GM19023 (cell line): ENCODE measurements around the gene ARHGAP40.

Experiments used
- ATAC-seq: cut with Tn5 transposase; IDR thresholded peaks from one replicate; pipeline ENCODE4 v1.9.1; 2021; ENCODE audit warnings: mild to moderate bottlenecking, moderate library complexity; ENCODE audit not compliant: unreplicated experiment

Gene ARHGAP40

GRCh38 chr20:38673725-38674091 lies 72.1 kb downstream of the ARHGAP40 start:
- no peak for ATAC-seq

GRCh38 chr20:38674092-38674764 lies 72.6 kb downstream of the ARHGAP40 start:
- peak; percentile 52 for ATAC-seq

GRCh38 chr20:38674765-38675133 lies 73.1 kb downstream of the ARHGAP40 start:
- no peak for ATAC-seq

- ATAC-seq, result no peak
Measured at GRCh38 chr20:38676576-38676975, 75.0 kb downstream of the ARHGAP40 start.

GRCh38 chr20:38680500-38681306 lies 79.1 kb downstream of the ARHGAP40 start:
- no peak for ATAC-seq

GRCh38 chr20:38685271-38685670 lies 83.7 kb downstream of the ARHGAP40 start:
- no peak for ATAC-seq

GRCh38 chr20:38685853-38686473 lies 84.4 kb downstream of the ARHGAP40 start:
- ATAC-seq, result no peak

DNA sequence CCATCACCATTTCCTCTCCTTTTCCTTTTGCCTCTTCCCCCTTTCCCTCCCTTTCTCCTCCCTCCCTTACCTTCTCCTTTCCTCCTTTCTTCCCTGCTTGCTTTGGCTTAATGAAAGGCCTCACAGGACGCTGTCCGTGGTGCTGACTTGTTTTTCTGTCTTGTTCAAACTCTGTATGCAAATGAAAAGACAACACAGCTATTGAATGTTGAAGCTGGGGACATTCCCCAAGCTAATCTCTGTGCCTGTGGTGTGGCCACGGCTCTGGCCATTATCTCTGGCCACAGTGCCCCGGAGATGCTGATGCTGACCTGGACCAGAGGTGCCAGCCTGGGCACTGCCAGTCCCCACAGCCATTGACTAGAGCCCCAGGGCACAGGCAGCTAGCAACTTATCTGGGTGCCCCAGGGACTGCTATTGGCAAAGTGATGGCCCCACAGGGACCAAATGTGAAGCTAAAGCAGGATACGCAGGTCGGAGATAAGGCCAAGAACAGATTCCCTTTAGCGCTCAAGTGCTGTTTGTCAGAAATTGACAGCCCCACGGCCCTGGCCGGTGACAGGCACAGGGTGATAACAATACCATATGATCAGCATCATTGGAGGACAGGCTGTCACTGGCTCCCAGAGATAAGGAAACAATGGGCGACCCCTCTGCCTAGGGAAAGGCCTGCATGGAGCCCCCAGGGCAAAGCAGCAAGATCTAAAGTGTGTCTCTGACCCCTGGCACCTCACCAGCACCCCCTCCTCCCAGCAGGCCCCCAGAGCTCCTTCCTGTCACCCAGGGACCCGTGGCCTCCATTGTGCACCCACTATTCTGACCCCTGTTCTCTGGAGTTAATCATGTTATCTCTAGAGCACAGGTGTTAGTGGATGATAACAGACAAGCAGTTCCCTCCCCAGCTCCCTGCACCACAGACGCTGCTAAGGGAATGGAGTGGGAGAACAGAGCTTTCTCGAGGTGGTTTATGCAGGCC lies 91.1 kb downstream of the ARHGAP40 start:
- ATAC-seq, result no peak

GRCh38 chr20:38697306-38697705 lies 95.7 kb downstream of the ARHGAP40 start:
- no peak for ATAC-seq

DNA sequence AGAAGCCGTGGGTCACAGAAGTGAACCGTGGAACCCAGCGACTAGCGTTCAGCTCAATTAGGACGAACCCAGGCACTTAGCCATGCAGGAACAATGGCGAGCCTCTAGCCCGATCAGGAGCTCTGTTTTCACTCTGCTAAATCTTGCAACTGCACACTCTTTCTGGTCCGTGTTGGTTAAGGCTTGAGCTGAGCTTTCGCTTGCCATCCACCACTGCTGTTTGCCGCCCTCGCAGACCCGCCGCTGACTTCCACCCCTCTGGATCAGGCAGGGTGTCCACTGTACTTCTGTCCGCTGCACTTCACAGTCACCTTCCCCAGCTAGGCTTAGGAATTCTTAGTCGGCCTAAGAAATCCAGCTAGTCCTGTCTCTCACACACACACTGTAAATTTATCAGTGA lies 96.9 kb downstream of the ARHGAP40 start:
- ATAC-seq, result no peak

DNA sequence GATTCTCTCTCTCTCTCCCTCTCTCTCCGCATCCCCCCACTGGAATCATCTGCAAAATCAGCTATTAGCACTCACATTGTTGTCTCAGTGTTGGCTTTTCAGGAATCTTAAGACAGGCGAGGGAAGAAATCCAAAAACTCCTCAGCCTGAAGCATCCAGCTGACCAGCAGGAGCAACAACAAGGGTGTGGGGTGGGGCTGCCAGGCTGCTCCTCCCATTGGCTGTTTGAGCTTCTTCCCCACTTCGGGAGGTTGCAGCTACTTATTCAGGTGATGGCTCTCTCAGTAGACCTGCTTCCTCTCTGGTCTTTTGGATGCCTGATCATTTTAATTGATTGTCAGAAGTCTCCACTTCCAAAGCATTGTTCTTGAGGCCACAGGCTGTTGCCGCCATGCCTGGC lies 98.5 kb downstream of the ARHGAP40 start:
- ATAC-seq, result no peak
